Measurements from ENCODE around the gene PARVA.

GRCh38 chr11:12416552-12416951, 39.2 kb downstream of the PARVA start:
- TF ChIP-seq CTCF (IDR thresholded peaks at IDR 0.05; ENCODE audit: low read depth, low read length, poor library complexity, severe bottlenecking), result no peak
- TF ChIP-seq EZH2phosphoT487 (IDR thresholded peaks at IDR 0.05; ENCODE audit: borderline replicate concordance, low read length), result no peak
